ENCODE measurements around the gene MOB2. TPM values are rescaled to one million over a fixed set of nuclear protein-coding genes. Genes with fewer than 3 reads are reported as not detected.
A peak's percentile ranks its signal among the peaks of the same experiment; 100 is the strongest.

The MOB2 gene, protein sequence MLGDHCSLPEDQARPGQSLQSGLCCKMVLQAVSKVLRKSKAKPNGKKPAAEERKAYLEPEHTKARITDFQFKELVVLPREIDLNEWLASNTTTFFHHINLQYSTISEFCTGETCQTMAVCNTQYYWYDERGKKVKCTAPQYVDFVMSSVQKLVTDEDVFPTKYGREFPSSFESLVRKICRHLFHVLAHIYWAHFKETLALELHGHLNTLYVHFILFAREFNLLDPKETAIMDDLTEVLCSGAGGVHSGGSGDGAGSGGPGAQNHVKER
- total RNA-seq (2014; rRNA removed; shearing (Covaris generic)), result 14.6 and 21.0 TPM in 2 replicates

DNA sequence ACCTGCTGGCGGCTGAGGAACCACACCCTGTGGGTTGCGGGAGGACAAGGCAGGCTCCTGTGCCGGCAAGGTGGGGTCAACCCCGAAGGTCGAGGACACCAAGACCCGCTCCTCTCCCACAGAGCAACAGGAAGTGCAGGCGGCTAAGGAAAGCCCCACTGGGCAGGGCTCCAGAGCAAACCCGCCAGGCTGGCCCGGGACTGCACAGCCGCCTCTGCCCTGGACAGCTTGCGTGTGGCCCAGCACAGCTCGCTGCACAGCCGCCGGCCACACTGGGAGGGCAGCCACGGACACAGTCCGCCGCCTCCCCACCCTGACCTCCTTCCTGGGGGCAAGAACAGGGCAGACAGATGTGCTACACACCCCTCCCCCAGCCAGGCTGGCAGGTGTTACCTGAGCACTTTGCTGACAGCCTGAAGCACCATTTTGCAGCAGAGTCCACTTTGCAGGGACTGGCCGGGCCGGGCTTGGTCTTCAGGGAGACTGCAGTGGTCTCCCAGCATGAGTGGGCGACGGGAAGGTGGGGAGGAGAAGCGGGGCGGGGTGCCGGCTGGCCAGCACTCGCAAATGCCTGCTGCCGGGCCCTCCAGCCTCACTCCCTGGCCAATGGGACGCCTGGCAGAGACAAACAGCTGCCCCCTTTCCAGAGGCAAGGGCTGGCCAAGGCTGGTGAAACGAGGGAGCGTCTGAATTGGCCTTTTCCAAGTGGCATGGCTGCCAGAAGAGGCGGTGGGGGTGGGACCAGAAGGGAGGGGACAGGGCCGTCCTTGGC lies at the start of gene MOB2:
TSS of gene MOB2 (minus strand) at position 726 of the 772 bp plus-strand sequence. CDS start at position 503, 223 bp downstream.
- peak; percentile 41 for DNase-seq (ENCODE audit: low read depth)

DNA sequence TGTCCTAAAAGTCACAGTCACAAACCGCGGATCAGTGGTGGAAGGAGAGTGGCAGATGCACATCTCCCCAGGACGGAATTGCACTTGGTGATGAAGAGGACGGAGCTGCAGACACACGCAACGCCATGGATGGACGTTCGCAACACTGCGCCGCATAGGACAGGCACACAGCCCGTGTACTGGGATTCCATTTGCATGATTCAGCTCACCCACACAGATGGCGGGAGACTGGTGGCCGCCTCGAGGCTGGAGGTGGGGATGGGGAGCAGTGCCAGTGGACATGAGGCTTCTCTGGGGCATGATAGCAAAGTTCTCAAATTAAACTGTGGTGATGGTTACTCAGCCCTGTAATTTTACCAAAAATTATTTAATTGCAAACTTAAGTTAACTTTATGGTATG lies 48.1 kb upstream of the MOB2 start:
- peak; percentile 74 for DNase-seq (ENCODE audit: low read depth)

DNA sequence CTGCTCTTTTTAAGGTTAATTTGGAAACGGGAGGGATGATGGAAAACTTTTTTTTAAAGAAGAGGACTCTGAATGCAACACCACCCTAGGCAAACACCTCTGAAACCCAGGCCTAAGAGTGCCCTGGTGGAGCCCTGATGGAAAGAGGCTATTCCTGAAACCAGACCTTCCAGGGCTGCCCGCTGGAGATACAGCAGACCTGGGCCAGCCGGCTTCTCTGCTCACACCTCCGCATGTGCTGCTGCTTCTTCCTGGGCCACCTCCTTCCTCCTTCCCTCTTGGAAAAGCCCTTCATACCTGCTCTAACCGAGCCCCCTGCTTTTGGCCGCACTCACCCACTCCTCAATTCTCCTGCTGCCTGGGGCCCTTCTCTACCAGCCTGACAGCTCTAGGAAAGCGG lies 47.6 kb upstream of the MOB2 start:
- DNase-seq (ENCODE audit: low read depth), result no peak

DNA sequence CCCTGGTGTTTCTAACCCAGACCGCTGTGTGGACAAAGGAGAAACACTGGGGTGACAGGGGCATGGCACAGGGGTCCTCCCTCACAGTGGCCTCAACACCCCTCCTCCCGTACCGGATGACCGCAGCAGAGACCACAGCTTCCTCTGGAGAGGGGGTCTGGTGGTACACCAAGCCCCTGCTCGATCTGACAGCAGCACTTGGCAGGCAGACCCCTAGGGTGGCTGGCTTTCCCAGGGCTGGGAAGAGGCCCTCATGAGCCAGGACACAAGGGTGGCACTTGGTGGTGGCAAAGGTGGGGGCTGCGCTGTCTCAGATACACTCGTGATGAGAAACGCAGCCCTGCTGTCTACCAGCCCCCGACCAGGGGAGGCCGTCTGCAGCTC lies 46.8 kb upstream of the MOB2 start:
- DNase-seq (ENCODE audit: low read depth), result no peak

DNA sequence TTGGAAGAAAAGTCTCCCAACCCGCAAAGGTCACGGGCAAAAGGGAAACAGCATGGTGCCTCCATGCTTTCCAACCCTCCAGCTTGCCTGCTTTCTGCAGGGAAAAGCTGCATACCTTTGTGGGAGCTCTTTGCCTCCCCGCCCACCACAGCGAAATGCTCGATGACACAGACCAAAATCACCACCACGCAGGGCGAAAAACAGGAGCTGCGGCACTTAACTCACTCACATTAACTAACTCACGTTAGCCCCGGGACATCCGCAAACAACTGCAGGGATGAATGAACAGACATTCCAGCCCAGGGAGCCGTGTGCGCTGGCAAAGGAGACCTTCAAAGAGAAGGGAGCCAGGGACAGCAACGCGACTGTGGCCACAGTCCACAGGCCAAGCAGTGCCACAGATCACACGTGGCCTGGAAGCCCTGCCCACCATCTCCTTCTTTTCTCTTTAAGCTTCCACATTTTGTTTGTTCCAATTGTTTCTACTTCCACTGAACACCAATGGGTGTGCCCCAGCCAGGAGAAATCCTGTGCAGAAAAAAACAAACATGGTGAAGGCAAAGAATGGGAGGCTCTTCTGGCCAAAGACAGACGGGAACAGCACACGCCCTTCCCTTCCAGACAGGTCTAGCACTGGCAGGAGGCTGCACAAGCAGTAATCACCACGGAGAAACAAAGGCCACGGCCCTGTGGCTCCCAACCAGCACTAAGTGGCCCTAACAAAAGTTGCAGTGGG lies 46.2 kb upstream of the MOB2 start:
- peak; percentile 71 for DNase-seq (ENCODE audit: low read depth)

DNA sequence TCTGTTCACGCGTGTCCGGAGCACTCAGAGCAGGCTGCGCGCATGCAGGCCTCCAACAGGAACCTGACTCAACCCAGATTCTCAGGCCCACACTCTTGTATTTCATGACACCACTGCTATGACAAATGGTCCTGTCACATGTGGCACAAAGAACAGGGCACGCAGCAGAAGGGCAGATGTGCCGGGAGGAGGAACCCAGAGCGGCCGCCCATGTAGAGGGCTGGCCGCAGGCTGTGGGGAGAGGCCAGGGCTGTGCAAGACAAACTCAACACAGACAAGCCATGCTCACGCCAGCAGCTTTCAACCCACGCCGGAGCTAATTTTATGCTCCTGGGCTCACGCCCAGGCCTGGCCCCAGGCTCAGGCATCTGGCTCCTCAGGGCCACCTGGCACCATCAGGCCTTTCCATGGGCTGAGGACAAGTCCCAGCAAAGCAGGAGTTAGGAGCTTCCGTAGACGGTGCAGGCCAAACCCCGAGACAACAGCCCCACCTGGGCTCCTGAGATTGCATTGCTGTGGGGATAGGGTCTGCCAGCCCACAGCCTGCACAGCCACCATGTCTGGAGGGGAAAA lies 45.5 kb upstream of the MOB2 start:
- DNase-seq (ENCODE audit: low read depth), result no peak

DNA sequence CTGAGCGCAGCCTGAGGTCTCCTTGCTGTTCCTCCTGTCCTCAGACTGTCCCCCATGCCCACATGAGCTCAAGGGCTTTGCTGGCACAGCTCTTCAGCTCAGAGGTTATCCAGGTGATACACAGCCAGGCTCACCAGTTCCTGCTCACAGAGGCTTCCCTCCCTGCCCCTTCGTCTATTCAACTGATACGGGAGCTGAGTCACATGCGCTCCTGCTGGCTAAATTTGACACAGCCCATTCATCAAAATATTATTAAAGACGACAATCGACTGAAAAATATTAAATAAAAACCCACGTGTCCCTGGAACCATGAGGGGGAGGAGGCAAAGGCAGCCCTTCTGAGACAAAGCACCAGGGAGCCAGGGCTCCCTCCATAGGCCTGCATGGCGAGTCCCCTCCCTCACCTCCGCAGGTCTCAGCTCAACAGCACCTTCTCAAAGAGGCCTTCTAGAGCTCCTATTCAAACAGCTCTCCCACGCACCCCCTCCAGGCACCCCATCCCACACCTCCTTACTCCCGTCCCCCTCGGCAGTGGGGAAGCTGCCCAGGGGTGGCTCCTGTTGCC lies 45.0 kb upstream of the MOB2 start:
- DNase-seq (ENCODE audit: low read depth), result no peak

DNA sequence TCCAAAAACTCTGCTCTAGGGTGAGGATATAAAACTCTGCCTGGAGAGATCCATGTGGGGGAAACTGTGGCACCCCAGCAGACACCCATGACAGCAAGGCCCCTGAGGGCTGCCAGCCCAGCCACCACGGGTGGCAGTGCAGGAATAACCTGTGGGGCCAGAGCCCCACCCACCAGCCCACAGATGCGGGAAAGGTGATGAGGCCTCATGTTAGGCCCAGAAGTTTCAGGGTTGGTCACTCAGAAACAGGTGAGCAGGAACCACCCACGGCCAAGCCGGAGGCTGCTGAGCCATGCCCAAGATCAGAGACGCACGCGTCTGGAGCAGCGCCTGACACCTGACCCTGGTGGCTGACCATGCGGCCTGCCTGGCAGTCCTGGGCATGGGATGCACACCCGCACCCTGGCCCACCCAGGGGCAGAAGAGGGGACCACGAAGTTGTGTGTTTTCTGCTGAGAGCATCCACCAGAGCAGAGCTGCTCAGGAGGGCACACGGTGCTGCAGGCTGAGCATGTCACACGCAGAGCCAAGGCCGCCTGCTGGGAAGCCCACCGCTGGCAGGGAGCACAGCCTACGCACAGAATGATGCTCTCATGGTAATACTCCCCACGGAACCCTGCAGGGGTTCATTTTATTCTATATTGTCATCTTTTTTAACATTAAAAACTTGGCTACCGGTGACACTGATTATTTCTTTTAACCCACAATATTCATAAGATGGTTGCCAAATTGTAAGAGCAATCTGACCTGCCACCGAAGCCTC lies 44.3 kb upstream of the MOB2 start:
- DNase-seq (ENCODE audit: low read depth), result no peak

DNA sequence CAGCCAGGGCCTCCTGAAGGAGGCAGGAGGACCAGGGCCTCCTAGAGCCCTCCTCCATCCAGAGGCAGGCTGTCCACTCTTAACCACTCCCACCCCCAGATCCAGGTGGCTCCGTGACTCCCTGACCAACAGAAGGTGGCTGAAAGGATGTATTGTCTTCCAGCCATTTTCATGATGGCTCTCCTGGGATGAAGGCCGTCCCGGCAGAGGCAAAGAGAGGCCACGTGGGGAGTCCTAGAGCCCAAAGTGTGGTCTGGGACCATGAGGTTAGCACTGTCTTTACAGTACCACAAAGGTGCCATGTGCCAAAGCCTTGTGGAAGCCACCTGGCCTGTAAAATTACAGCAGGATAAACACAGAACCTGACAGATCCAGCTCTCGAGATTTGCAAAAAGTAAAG lies 43.2 kb upstream of the MOB2 start:
- DNase-seq (ENCODE audit: low read depth), result no peak

DNA sequence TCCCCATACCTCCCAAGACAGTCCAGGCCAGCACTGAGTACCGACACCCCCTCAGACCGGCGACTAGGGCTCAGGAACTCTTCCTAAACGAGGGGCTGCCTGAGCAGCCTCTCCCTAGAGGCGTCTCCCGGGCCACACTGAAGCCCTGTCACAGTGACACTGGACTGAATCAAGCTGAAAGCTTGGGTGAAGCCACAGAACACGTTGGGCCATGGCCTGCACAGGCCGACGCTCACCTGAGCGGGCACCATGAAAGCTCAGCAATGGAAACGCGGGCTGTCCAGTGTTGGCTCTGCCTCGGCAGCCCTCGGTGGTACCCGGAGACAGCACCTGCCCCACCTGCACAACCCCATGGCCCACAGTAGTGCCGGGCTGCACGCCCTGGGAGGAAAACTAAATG lies 42.7 kb upstream of the MOB2 start:
- no peak for DNase-seq (ENCODE audit: low read depth)

DNA sequence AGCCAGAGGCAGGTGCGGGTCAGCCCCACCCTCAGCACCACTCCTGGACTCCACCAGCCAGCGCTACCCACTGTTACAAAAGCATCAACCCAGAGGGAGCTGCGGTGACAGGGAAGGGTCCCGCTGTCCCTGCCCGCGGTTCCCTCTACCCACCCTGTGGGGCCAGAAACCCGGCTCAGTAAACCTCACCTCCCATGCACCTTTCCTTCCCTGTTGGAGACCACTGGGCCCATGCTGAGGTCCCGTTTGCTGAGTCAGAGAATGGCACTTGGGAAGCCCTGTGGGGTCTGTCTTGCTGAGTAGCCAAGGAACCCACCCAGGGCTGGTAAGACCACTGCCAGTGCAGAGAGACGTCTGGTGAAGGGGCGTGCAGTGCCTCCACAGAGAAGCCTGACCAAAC lies 42.1 kb upstream of the MOB2 start:
- DNase-seq (ENCODE audit: low read depth), result no peak

DNA sequence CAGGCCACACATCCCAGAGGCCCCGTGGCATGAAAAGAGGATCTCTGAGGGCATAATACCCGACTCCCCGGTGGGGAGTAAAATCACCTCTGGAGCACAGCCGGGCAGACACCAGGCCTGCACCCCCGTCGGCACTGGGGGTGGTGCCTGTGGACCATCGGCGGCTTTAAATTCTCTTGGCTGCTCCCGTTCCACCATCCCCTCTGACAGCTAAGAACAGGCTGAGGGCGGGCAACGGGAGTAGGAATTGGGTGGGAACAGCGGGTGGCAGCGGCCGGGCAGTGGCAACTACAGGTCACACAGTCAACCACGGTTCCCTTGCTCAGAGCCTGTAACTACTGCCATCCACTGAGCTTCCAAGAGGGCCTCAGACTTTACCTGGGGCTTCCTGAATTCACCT lies 40.2 kb upstream of the MOB2 start:
- no peak for DNase-seq (ENCODE audit: low read depth)

DNA sequence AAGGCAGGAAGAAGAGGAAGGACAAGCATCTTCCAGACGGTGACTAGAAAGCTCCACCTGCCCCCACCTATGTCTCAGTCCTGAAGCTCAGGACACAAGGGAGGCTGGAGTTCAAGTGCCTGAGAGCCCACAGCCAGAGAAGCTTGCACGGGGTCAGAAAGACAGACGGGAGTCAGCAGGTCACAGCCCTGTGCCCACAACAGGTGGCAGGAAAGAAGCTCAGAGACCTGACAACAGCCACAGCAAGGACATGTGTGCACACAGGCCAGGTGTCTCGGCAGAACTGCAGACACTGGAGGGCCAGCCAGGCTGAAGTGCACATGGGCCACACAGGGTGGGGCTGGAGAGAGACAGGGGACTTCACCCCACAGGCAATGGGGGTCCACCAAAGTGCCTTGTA lies 37.2 kb upstream of the MOB2 start:
- DNase-seq (ENCODE audit: low read depth), result no peak

DNA sequence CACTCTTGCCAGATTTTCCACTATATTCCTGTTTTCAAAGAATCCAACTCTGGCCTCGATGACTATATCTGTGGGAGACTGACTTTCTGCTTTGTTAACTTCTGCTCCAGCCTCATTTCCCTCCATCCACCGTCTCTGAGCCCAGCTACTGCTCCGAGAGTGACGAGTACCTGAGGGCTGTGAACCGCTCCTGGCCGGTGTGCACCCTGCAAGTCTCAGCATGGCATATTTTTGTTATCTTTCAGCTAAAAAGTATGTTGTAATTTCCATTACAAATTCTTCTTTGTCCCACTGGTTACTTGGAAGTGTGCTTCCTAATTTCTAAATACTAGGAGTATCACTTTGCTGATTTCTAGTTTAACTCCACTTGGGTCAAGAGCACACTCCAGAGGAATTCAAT lies 36.5 kb upstream of the MOB2 start:
- no peak for DNase-seq (ENCODE audit: low read depth)

DNA sequence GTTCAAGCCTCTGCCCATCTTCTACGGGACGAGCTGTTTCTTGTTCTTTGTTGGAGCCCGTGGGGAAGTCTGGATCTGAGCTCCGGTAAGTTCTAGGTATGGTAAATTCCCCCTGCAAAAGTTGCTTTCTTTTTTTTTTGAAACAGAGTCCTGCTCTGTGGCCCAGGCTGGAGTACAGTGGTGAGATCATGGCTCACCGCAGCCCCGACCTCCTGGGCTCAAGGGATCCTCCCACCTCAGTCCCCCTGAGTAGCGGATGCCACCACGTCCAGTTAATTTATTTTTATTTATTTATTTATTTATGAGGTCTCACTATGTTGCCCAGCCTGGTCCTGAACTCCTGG lies 35.5 kb upstream of the MOB2 start:
- DNase-seq (ENCODE audit: low read depth), result no peak

DNA sequence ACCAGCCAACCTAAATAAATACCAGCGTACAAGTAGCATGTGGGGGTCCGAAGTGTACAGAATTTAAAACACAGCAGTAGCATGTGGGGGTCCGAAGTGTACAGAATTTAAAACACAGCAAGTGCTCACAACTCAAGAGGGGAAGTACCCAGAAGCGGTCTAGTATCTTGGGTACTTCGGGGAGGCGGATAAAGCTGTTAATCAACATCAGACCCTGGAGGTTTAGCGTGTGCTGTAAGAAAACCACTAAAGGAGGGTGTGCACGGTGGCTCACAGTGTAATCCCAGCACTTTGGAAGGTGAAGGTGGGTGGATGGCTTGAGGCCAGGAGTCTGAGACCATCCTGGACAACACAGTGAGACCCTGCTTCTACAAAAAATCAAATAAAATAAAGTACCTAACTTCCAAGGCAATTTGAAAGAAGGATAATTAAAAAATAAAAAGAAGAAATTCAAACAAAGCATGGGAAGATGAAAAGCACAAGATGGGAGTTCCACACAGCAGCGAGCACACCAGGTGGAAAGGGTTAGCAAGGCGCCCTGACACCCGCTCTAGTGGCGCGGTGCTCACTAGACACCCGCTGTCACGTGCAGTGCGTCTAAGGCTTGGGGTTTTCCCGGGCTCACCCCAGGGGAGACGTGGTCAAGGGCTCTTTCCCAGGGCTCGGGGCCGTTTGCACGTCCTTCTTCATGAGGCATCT lies 35.0 kb upstream of the MOB2 start:
- no peak for DNase-seq (ENCODE audit: low read depth)

DNA sequence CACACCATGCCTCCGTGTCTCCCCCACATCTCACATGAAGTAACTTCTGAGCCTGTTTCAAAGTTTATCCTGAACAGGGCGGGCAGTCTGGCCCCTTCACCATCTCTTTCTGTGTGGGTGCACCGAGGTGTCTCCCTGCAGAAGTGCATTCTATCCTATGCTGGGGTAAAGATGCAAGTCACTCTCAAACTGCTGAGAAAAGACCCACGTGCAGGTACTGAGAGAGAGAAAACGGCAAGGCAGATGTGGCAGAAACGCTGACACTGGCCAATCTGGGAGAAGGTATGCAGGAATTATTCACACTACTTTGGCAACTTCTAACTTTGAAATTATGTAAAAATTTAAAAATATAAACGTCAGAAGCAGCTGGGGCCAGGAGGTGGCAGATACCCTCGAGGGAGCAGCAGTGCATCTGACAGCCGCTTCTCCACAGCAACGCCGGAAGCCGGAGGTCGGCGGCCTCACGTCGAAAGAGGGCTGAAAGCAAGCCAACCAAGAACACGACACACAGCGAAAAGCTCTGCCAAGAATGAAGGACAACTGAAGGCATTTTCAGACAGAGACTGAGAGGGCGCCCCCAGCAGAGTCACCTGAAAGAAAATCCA lies 34.2 kb upstream of the MOB2 start:
- DNase-seq (ENCODE audit: low read depth), result no peak

DNA sequence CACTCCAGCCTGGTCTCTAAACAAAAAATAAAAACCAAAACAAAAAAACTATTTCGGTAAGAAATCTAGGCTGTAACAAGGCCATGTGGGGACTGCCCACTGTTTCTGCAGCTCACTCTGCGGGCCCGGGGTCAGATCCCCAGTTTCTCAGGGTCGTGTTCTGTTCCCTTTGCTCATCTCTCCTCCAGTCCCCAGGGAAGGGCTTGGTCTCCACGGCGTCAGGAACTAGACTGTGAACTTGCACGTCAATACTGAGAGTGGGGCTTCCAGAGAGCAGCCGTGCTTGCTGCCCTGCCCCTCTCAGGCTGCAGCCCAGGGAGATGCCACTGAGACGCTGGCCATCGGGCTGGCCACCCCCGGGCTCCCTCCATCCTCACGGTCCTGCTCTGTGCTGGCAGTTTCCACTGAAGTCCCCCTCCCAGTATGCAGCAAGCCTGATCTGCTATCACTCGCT lies 33.7 kb upstream of the MOB2 start:
- no peak for DNase-seq (ENCODE audit: low read depth)

DNA sequence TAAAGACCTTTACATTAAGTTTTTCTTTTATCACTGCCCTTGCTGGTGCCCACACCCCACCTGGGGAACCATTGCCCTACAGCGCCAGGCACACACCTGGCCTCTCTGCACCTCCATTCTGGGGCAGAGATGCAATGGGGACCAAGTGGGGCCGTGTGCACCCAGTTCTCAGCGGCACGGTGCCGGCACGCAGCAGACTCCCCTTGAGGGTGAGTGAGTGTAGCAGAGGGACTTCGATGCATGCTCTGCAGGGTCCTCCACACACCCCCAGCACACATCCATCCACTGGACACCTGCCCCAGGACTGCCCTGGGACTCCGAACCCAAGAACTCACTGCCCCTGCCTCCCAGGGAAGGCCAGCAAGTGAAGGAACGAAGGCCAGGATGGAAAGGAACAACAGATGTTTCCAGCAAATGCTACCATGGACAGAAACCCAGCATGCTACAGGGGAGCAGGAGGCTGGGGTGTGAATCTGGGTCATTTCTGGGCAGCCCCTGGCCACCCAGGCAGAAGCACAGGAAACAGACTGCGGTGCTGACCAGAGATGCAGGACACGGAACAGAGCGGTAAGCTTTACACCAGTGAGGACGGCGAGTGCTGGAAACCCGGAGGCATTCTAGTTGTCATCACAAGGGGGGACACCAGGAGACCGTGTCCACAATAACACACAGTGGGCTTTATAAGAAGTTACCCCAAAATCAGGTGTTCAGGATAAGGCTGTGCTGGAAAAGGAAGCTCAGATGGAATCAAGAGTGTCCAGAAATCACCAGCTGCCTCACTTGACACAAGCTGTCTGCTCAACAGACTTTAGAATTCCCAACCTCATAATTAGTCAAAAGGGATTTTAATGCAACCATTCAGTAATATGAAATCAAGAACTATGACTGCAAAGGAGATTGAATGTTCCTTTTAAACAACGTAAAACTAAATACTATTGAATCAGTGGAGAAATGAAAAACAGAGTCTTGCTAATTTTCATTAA lies 32.7 kb upstream of the MOB2 start:
- no peak for DNase-seq (ENCODE audit: low read depth)
